BJ (cell line): ENCODE measurements around the gene HDAC9. TPM values are rescaled to one million over a fixed set of nuclear protein-coding genes. Genes with fewer than 3 reads are reported as not detected.
A peak's percentile ranks its signal among the peaks of the same experiment; 100 is the strongest.

Experiments
- CTCF ChIA-PET: fragments of 350-600 bp; formaldehyde crosslinking; extraction: SDS; loops from one replicate; lab custom pipeline; 2021; ENCODE audit warnings: antibody characterized with exemption, inconsistent platforms; lab: Yijun Ruan, JAX
- POLR2A ChIA-PET: fragments of 300-600 bp; sonication (Branson Sonifier 250); formaldehyde crosslinking; extraction: SDS; loops from one replicate; lab custom pipeline; 2021; ENCODE audit warnings: antibody characterized with exemption; lab: Charles Lee
- DNase-seq: peaks from one replicate; pipeline ENCODE4 v3.0.0-alpha.2; 2011; ENCODE audit warnings: low read depth
- H3K27me3 ChIP-seq: 2 replicates; pipeline ENCODE4 v1.6.0; 2011; ENCODE audit warnings: low read length; ENCODE audit not compliant: control insufficient read depth, insufficient read depth
- H3K36me3 ChIP-seq: 2 replicates; pipeline ENCODE4 v1.5.1; 2011; ENCODE audit warnings: low read length; ENCODE audit not compliant: control insufficient read depth, insufficient read depth
- H3K4me3 ChIP-seq: 2 replicates; pipeline ENCODE4 v1.5.1; 2011; ENCODE audit warnings: low read depth, mild to moderate bottlenecking, control low read depth, low read length
- polyA plus RNA-seq: library from polyadenylated mRNA; depleted of rRNA; stranded (reverse); fragments of >200 nt; gene quantifications from 2 replicates; pipeline ENCODE4 v1.2.3, GENCODE V29; 2011
- TF ChIP-seq, protein P1 (sequence below): IDR thresholded peaks from 2 replicates; pipeline ENCODE4 v1.5.1; 2011; ENCODE audit warnings: low read depth, mild to moderate bottlenecking, control low read depth, inconsistent platforms, low read length, moderate library complexity; ENCODE audit not compliant: insufficient read depth

HDAC9 gene
- polyA plus RNA-seq, 1 experiment = 14.7 TPM

DNA sequence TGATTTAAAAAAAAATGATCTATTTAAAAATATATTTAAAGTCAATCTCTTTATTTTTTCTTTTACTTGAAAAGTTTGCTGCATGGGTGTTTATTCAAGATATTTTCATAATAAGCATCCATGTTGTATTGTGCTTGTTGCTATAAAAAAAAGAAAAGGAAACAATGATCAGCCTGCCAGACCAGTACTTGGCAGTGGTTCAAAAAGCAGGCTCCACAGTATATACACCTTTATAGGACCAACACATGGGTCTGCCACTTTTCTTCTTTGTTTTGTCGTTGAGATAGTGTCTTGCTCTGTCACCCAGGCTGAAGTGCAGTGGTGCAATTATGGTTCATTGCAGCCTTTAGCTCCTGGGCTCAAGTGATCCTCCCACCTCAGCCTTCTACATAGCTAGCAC is 393.9 kb downstream of the HDAC9 start:
- TF ChIP-seq, protein P1, sequence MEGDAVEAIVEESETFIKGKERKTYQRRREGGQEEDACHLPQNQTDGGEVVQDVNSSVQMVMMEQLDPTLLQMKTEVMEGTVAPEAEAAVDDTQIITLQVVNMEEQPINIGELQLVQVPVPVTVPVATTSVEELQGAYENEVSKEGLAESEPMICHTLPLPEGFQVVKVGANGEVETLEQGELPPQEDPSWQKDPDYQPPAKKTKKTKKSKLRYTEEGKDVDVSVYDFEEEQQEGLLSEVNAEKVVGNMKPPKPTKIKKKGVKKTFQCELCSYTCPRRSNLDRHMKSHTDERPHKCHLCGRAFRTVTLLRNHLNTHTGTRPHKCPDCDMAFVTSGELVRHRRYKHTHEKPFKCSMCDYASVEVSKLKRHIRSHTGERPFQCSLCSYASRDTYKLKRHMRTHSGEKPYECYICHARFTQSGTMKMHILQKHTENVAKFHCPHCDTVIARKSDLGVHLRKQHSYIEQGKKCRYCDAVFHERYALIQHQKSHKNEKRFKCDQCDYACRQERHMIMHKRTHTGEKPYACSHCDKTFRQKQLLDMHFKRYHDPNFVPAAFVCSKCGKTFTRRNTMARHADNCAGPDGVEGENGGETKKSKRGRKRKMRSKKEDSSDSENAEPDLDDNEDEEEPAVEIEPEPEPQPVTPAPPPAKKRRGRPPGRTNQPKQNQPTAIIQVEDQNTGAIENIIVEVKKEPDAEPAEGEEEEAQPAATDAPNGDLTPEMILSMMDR = no peak
- POLR2A ChIA-PET = no interaction called here
- H3K27me3 ChIP-seq = no peaks in the 10 kb centered on the region
- CTCF ChIA-PET = no interaction called here
- no peaks in the 10 kb centered on the region for H3K36me3 ChIP-seq
- H3K4me3 ChIP-seq = no peak overlapping the region
- DNase-seq = no peak

DNA sequence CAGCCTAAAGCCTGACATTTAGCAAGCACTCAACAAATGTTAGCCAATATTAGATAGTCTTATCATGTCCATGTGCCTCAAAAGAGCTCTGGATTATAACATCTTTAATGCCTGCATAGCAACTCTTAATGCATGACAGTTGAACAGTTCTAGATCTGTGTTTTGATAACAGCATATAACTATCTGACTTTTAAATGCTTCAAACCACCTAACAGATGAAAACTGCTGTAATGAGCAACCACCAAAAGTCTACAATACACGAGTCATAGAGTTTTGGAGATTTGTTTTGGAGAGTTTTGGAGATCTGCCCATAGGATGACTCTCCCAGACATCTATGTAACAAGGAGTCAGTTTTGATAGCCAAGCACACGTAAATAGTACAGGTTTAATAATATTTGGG is 394.6 kb downstream of the HDAC9 start:
- H3K36me3 ChIP-seq = no peaks in the 10 kb centered on the region
- ChIA-PET POLR2A (no interaction called here), CTCF (no interaction called here)
- H3K4me3 ChIP-seq = no peak overlapping the region
- H3K27me3 ChIP-seq = no peaks in the 10 kb centered on the region
- DNase-seq = peak; percentile 77
- TF ChIP-seq, protein P1 = no peak

DNA sequence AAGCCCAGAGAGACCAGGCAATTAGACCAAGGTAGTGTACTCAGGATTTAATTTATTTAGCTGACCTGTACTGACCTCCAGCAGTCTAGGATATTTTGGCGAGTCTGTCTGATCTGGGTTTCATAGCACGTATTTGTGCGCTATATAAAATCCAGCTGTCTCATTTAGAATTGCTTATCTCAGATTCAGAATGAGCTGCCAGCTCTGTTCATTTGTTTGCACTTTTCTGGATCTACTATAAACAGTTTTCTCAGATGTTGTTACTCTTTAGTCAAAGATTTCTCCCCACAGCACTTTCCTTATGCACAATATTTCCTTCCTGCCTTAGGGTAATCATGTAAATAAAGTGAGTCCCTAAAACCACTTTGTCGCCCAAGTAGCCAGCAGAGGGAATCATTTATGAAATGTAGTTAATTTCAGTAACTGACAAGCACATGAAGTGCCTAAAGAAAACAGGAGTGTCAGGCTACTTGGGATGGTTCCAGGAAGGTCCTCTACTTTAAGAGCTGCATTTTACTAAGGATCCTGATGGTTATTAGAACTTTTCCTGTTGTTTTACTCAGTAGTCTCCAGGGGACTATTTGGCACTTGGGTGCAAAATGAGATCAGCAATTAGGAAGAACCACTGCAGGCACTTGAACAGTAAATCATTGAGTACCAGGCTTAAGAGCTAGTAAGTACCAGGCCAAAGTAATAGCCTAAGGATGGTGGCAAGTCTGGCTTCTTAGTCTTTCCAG is 395.5 kb downstream of the HDAC9 start:
- no peak for DNase-seq
- ChIA-PET POLR2A (no interaction called here), CTCF (interaction anchor here (0.6 kb wide), 1 partner anchor 221 kb away, joined by 3 read pairs; no protein-coding TSS in a partner anchor)
- Histone ChIP-seq H3K4me3 (no peak overlapping the region), H3K27me3 (no peaks in the 10 kb centered on the region), H3K36me3 (no peaks in the 10 kb centered on the region)
- TF ChIP-seq, protein P1 = no peak

DNA sequence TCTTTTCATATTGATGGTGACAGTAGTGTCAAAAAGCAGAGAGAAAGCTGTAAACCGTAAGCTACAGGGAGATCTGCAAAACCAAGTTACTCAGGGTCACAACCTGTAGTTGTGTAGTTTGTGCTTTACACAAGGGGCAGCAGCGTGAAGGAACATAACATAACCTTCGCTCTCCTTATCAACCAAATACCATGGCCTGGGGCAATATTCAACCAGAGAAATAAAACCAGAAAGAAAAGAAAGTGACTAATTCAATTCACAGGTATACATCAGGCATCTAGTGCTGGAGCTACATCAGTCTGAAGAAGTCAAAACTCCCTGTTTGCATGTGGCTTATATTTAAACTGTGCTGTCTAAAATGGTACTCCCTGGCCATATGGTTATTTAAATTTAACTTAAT is 397.6 kb downstream of the HDAC9 start:
- no peak for DNase-seq
- POLR2A ChIA-PET = no interaction called here
- Histone ChIP-seq H3K36me3 (no peaks in the 10 kb centered on the region), H3K4me3 (no peak overlapping the region), H3K27me3 (no peaks in the 10 kb centered on the region)
- CTCF ChIA-PET = interaction anchor here (1.2 kb wide), 1 partner anchor 541 kb away, joined by 4 read pairs; no protein-coding TSS in a partner anchor
- TF ChIP-seq, protein P1 = no peak

DNA sequence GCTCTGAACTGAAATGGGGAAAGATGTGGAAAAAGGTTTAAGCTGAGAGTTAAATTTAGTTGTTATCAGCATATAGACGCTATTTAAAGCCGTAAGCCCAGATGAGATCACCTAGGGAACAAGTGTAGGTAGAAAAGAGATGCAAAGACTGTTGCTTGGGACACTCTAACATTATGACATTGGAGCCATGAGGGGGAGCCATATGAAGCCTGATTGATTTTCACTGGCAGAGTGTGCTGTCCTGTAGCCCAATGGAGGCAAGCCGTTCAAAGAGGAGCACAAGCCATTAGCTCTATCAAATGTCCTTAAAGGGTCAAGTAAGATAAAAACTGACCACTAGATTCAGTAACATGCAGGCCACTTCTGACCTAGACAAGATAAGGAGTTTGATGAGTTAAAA is 398.6 kb downstream of the HDAC9 start:
- CTCF ChIA-PET = no interaction called here
- no peak overlapping the region for H3K4me3 ChIP-seq
- no peaks in the 10 kb centered on the region for H3K27me3 ChIP-seq
- POLR2A ChIA-PET = no interaction called here
- no peaks in the 10 kb centered on the region for H3K36me3 ChIP-seq
- no peak for DNase-seq
- TF ChIP-seq, protein P1 = no peak
